SK-N-MC (cell line): Measurements from ENCODE around the gene FIBCD1.

Experiments
- DNase-seq: peaks from one replicate; pipeline ENCODE4 v3.0.0-alpha.2; 2011; ENCODE audit warnings: low read depth, low spot score
- H3K27ac ChIP-seq: fragments of 200-600 bp; sonication (generic); 2 replicates; pipeline ENCODE4 v1.5.1; 2016; ENCODE audit warnings: mixed run types
- H3K36me3 ChIP-seq: fragments of 200-600 bp; sonication (generic); 2 replicates; pipeline ENCODE4 v1.6.1; 2017; ENCODE audit warnings: antibody characterized with exemption, low read length, mixed read lengths; ENCODE audit not compliant: insufficient read depth
- H3K4me3 ChIP-seq: fragments of 200-600 bp; sonication (generic); 2 replicates; pipeline ENCODE4 v1.5.1; 2016
- H3K9ac ChIP-seq: fragments of 200-600 bp; sonication (generic); 2 replicates; pipeline ENCODE4 v1.8.0; 2017; ENCODE audit warnings: mixed run types, mixed read lengths; ENCODE audit not compliant: insufficient read length
- H3K9me3 ChIP-seq: fragments of 200-600 bp; sonication (generic); 2 replicates; pipeline ENCODE4 v1.6.1; 2017; ENCODE audit warnings: low read depth, mild to moderate bottlenecking, antibody characterized with exemption, low read length, moderate library complexity, mixed read lengths
- EZH2 ChIP-seq: fragments of 200-600 bp; sonication (generic); IDR thresholded peaks from one replicate; pipeline ENCODE4 v1.6.1; 2017; ENCODE audit warnings: antibody characterized with exemption
- FOXP2 ChIP-seq: optimal IDR thresholded peaks from 2 replicates; pipeline ENCODE3; 2011; ENCODE audit warnings: mild to moderate bottlenecking, moderate library complexity; ENCODE audit not compliant: insufficient read depth; ENCODE audit errors: extremely low read length, control extremely low read depth
- POLR2AphosphoS5 ChIP-seq: IDR thresholded peaks from 2 replicates; pipeline ENCODE4 v1.6.1; 2012; ENCODE audit warnings: mild to moderate bottlenecking, low read depth, low read length, borderline replicate concordance

Gene FIBCD1

GRCh38 chr9:130932255-130933079 is 6.6 kb downstream of the FIBCD1 start:
- Histone ChIP-seq H3K4me3 (no peak overlapping the region), H3K36me3 (no peaks in the 10 kb centered on the region), H3K9me3 (no peaks in the 10 kb centered on the region), H3K9ac (no peak overlapping the region), H3K27ac (no peak overlapping the region)
- no peak for TF ChIP-seq EZH2
- TF ChIP-seq FOXP2, result no peak
- no peak for TF ChIP-seq POLR2AphosphoS5
- no peak for DNase-seq

- Histone ChIP-seq H3K9me3 (no peaks in the 10 kb centered on the region), H3K9ac (no peak overlapping the region)
These were observed 7.4 kb downstream of the FIBCD1 start for GRCh38 chr9:130931508-130932254.

GRCh38 chr9:130930804-130931349 is 8.2 kb downstream of the FIBCD1 start:
- no peak overlapping the region for H3K4me3 ChIP-seq
- no peak overlapping the region for H3K27ac ChIP-seq

More at GRCh38 chr9:130931508-130932254, 7.4 kb downstream of the FIBCD1 start:
- Histone ChIP-seq H3K36me3 (no peaks in the 10 kb centered on the region), H3K4me3 (no peak overlapping the region), H3K27ac (no peak overlapping the region)
- no peak for TF ChIP-seq POLR2AphosphoS5
- TF ChIP-seq FOXP2, result no peak
- no peak for TF ChIP-seq EZH2
- DNase-seq, result no peak

GRCh38 chr9:130930132-130930803 is 8.8 kb downstream of the FIBCD1 start:
- no peak for TF ChIP-seq EZH2
- no peak for TF ChIP-seq POLR2AphosphoS5
- no peak for TF ChIP-seq FOXP2
- Histone ChIP-seq H3K36me3 (no peaks in the 10 kb centered on the region), H3K9me3 (no peaks in the 10 kb centered on the region), H3K4me3 (no peak overlapping the region), H3K27ac (no peak overlapping the region), H3K9ac (no peak overlapping the region)
- DNase-seq, result no peak

More at GRCh38 chr9:130930804-130931349, 8.2 kb downstream of the FIBCD1 start:
- DNase-seq, result no peak
- no peaks in the 10 kb centered on the region for H3K9me3 ChIP-seq
- H3K9ac ChIP-seq, result no peak overlapping the region
- H3K36me3 ChIP-seq, result no peaks in the 10 kb centered on the region
- TF ChIP-seq FOXP2 (no peak), POLR2AphosphoS5 (no peak), EZH2 (no peak)

DNA sequence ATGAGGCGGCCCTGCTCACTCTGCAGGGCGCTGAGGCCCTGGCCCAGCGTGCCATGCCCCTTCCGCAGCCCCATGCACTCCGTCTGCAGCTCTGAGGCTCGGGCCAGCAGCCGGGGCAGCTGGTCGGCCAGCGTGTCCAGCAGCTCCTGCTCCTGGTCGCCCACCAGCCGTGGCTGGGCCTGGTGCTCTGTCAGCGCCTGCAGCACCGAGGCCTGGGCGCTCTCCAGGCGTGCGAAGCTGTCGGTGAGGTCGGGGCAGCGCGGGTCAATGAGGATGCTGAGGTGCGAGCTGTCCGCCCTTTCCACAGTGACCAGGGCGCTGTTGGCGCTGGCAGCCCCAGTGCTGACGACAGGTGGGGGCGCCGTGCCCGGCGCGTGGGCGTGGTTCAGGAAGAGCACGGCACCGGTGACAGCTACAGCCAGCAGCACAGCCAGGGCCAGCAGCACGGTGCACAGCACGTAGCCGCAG is 9.4 kb downstream of the FIBCD1 start:
- no peaks in the 10 kb centered on the region for H3K9me3 ChIP-seq
- no peak for TF ChIP-seq EZH2
- no peak for TF ChIP-seq POLR2AphosphoS5
- TF ChIP-seq FOXP2, result no peak
- H3K4me3 ChIP-seq, result no peak overlapping the region
- no peaks in the 10 kb centered on the region for H3K36me3 ChIP-seq
- DNase-seq, result no peak
- no peak overlapping the region for H3K9ac ChIP-seq
- no peak overlapping the region for H3K27ac ChIP-seq

DNA sequence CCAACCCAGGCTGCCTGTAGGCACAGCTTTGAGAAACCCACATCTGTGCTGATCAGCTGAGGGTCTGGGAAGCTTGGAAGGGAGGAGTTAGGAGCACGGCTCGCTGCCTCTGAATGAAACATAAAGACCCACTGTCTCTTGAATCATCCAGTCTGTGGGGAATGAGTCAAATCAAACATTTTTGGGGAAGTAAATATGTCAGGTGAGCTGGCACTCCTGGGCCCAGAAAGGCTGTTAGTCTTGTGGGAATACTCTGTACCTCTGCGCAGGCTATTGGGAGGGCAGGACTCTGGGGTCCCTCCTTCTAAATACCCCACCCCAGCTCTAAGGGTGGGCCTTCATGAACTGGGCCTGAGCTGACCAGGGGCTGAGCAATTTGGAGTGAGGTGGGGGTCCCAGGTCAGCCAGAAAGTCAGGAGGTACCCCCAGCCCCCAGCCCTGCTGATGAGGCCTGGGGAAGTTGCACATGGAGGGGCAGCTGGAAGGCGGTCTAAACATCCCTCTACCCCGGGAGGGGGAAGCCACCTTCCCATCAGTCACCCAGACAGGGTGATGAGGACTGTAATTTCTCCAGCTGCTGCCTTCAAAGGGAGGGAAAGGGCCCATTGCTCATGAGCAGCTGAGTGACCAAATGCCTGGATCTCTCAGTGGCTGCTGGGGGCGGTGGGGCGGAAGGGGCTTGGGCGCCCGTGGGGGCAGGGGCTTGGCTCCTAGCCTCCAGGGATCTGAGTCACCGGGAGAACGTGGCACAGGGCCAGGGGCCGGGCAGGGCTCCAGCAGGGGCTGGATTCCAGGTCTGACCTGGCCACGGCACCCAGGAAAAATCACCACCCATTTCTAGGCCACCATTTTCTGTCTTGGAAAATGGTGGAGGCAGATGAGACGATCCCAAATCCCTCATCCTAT is 10.8 kb downstream of the FIBCD1 start:
- Histone ChIP-seq H3K9ac (no peak overlapping the region), H3K36me3 (no peaks in the 10 kb centered on the region), H3K9me3 (no peaks in the 10 kb centered on the region), H3K4me3 (no peak overlapping the region), H3K27ac (no peak overlapping the region)
- no peak for DNase-seq
- no peak for TF ChIP-seq POLR2AphosphoS5
- TF ChIP-seq EZH2, result no peak
- TF ChIP-seq FOXP2, result no peak

- Histone ChIP-seq H3K9me3 (no peaks in the 10 kb centered on the region), H3K4me3 (no peak overlapping the region), H3K9ac (no peak overlapping the region), H3K36me3 (no peaks in the 10 kb centered on the region), H3K27ac (no peak overlapping the region)
- TF ChIP-seq POLR2AphosphoS5, result no peak
- TF ChIP-seq FOXP2, result no peak
- no peak for TF ChIP-seq EZH2
- no peak for DNase-seq
These were observed 11.7 kb downstream of the FIBCD1 start for GRCh38 chr9:130927338-130927737.
